KOPT-K1 (cell line): Measurements from ENCODE around the gene ZNF614.
"Not testable (repeated sequence)": the region's sequence is repeated elsewhere in the genome, so short reads cannot be mapped to it uniquely, and the experiment has no call there.

Source experiments
- H3K27ac ChIP-seq: fragments of 200-600 bp; sonication (generic); 2 replicates; pipeline ENCODE4 v1.5.1; 2016; ENCODE audit warnings: antibody characterized with exemption, mild to moderate bottlenecking, low read depth, low read length; ENCODE audit not compliant: poor library complexity, severe bottlenecking
- H3K36me3 ChIP-seq: fragments of 200-600 bp; sonication (generic); 2 replicates; pipeline ENCODE4 v1.5.1; 2017; ENCODE audit warnings: antibody characterized with exemption, mild to moderate bottlenecking, low read length, moderate library complexity; ENCODE audit not compliant: insufficient read depth
- H3K9me3 ChIP-seq: fragments of 200-600 bp; sonication (generic); 2 replicates; pipeline ENCODE4 v1.5.1; 2017; ENCODE audit warnings: antibody characterized with exemption, low read length, mild to moderate bottlenecking; ENCODE audit not compliant: insufficient read depth, poor library complexity, severe bottlenecking

Gene ZNF614

GRCh38 chr19:52020506-52020905 lies 7.7 kb downstream of the ZNF614 start:
- Histone ChIP-seq H3K9me3 (peaks cover 97% of the 10 kb centered on the region), H3K36me3 (peaks cover 98% of the 10 kb centered on the region)

GRCh38 chr19:52010674-52011073 lies 17.5 kb downstream of the ZNF614 start:
- peaks cover 39% of the 10 kb centered on the region for H3K36me3 ChIP-seq
- no peak overlapping the region for H3K27ac ChIP-seq
- H3K9me3 ChIP-seq = peaks cover 76% of the 10 kb centered on the region

More at GRCh38 chr19:52020506-52020905, 7.7 kb downstream of the ZNF614 start:
- no peak overlapping the region for H3K27ac ChIP-seq

GRCh38 chr19:52007806-52008557 lies 20.2 kb downstream of the ZNF614 start, which contains the start of gene ZNF615:
TSS of gene ZNF615 (minus strand) at chr19:52008211. CDS start at chr19:52003711, 4,500 bp downstream.
- Histone ChIP-seq H3K9me3 (peaks cover 76% of the 10 kb centered on the region), H3K27ac (peak within 1 kb of the TSS; percentile 90), H3K36me3 (peaks cover 28% of the 10 kb centered on the region)

GRCh38 chr19:52007451-52007805 lies 20.8 kb downstream of the ZNF614 start:
- peaks cover 76% of the 10 kb centered on the region for H3K9me3 ChIP-seq
- H3K27ac ChIP-seq = peak overlapping the region; percentile 90
- H3K36me3 ChIP-seq = peaks cover 25% of the 10 kb centered on the region

- Histone ChIP-seq H3K27ac (no peak overlapping the region), H3K9me3 (peaks cover 97% of the 10 kb centered on the region), H3K36me3 (peaks cover 70% of the 10 kb centered on the region)
Observed at GRCh38 chr19:51994048-51994644, 34.0 kb downstream of the ZNF614 start.

GRCh38 chr19:51993422-51993821 lies 34.8 kb downstream of the ZNF614 start:
- H3K27ac ChIP-seq = no peak overlapping the region
- peaks cover 62% of the 10 kb centered on the region for H3K36me3 ChIP-seq
- H3K9me3 ChIP-seq = peaks cover 97% of the 10 kb centered on the region

GRCh38 chr19:51986309-51987291 lies 41.6 kb downstream of the ZNF614 start, which contains the start of gene ZNF350:
TSS of gene ZNF350 (minus strand) at chr19:51986840. CDS start at chr19:51974360, 12,480 bp downstream.
- H3K27ac ChIP-seq = peak within 1 kb of the TSS; percentile 61
- peaks cover 92% of the 10 kb centered on the region for H3K9me3 ChIP-seq
- H3K36me3 ChIP-seq = peaks cover 5% of the 10 kb centered on the region; the same call in 1 of the 2 replicates

GRCh38 chr19:51983361-51983760 lies 44.8 kb downstream of the ZNF614 start:
- Histone ChIP-seq H3K27ac (no peak overlapping the region), H3K9me3 (peaks cover 92% of the 10 kb centered on the region), H3K36me3 (peaks cover 24% of the 10 kb centered on the region; the same call in 1 of the 2 replicates)

GRCh38 chr19:51980926-51981325 lies 47.3 kb downstream of the ZNF614 start:
- not testable (repeated sequence) for H3K27ac ChIP-seq
- Histone ChIP-seq H3K9me3 (peaks cover 95% of the 10 kb centered on the region), H3K36me3 (peaks cover 24% of the 10 kb centered on the region; the same call in 1 of the 2 replicates)

- Histone ChIP-seq H3K9me3 (peaks cover 96% of the 10 kb centered on the region), H3K36me3 (peaks cover 24% of the 10 kb centered on the region; the same call in 1 of the 2 replicates), H3K27ac (no peak overlapping the region)
Observed at GRCh38 chr19:51980116-51980736, 48.0 kb downstream of the ZNF614 start.

GRCh38 chr19:51978882-51979281 lies 49.3 kb downstream of the ZNF614 start:
- peaks cover 33% of the 10 kb centered on the region for H3K36me3 ChIP-seq
- no peak overlapping the region for H3K27ac ChIP-seq
- peaks cover 96% of the 10 kb centered on the region for H3K9me3 ChIP-seq

GRCh38 chr19:51977346-51977745 lies 50.8 kb downstream of the ZNF614 start:
- peaks cover 44% of the 10 kb centered on the region for H3K36me3 ChIP-seq
- H3K9me3 ChIP-seq = peaks cover 98% of the 10 kb centered on the region
- no peak overlapping the region for H3K27ac ChIP-seq

GRCh38 chr19:51976852-51977251 lies 51.3 kb downstream of the ZNF614 start:
- Histone ChIP-seq H3K9me3 (peaks cover 99% of the 10 kb centered on the region), H3K27ac (no peak overlapping the region), H3K36me3 (peaks cover 49% of the 10 kb centered on the region)

- not testable (repeated sequence) for H3K27ac ChIP-seq
- peaks cover 99% of the 10 kb centered on the region for H3K9me3 ChIP-seq
- peaks cover 54% of the 10 kb centered on the region for H3K36me3 ChIP-seq
Observed at GRCh38 chr19:51975787-51976186, 52.4 kb downstream of the ZNF614 start.
